ENCODE measurements around the gene LCA5L.

Gene LCA5L

GRCh38 chr21:39445321-39446269 is at the start of gene LCA5L:
LCA5L (minus strand) TSS chr21:39445778; CDS start chr21:39428493, 17,285 bp downstream.
- in situ Hi-C loops (cut with HindIII; ENCODE audit: low pct_ligation_motif_present, low sequenced_read_pairs), result no loop called here
- Histone ChIP-seq H3K27me3 (replicated peaks) (no peaks in the 10 kb centered on the region), H3K4me3 (ENCODE audit: low read depth, low read length) (peak within 1 kb of the TSS; percentile 90), H3K27ac (peak within 1 kb of the TSS; percentile 84), H3K36me3 (replicated peaks) (no peaks in the 10 kb centered on the region)
- TF ChIP-seq, protein P1, sequence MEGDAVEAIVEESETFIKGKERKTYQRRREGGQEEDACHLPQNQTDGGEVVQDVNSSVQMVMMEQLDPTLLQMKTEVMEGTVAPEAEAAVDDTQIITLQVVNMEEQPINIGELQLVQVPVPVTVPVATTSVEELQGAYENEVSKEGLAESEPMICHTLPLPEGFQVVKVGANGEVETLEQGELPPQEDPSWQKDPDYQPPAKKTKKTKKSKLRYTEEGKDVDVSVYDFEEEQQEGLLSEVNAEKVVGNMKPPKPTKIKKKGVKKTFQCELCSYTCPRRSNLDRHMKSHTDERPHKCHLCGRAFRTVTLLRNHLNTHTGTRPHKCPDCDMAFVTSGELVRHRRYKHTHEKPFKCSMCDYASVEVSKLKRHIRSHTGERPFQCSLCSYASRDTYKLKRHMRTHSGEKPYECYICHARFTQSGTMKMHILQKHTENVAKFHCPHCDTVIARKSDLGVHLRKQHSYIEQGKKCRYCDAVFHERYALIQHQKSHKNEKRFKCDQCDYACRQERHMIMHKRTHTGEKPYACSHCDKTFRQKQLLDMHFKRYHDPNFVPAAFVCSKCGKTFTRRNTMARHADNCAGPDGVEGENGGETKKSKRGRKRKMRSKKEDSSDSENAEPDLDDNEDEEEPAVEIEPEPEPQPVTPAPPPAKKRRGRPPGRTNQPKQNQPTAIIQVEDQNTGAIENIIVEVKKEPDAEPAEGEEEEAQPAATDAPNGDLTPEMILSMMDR (IDR thresholded peaks at IDR 0.05; ENCODE audit: low read depth, low read length, missing control alignments), result peak; percentile 35
- peak; percentile 81 for DNase-seq

DNA sequence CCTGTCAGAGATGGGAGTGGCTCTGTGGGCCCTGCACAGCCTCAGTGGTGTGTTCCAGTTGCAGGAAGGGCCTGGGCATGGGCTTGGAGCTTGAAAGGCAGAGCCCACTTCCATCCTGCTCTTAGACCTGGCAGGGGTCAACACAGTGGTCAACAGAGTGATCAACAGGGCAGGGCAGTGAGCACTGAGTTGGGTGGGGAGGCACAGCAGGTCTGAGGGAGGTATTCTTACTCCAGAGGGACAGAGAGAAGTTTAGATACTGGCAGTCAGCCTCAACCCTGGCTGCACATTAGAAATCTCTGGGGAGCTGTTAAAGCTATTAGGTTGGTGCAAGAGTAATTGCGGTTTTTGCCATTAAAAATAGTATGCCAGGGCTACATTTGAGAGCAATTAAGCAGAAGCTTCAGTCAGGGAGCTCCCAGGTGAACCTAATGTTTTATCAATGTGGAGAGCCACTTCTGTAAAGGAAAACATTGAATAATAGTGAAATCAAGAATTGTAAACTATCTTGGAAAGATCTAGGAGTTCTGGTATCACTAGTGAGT is 43.9 kb upstream of the LCA5L start:
- H3K36me3 ChIP-seq (replicated peaks), result no peaks in the 10 kb centered on the region
- no peak for DNase-seq
- no peak overlapping the region for H3K4me3 ChIP-seq (ENCODE audit: low read depth, low read length)
- no peaks in the 10 kb centered on the region for H3K27me3 ChIP-seq (replicated peaks)
- in situ Hi-C loops (cut with HindIII; ENCODE audit: low pct_ligation_motif_present, low sequenced_read_pairs), result no loop called here
- TF ChIP-seq, protein P1 (IDR thresholded peaks at IDR 0.05; ENCODE audit: low read depth, low read length, missing control alignments), result no peak
- no peak overlapping the region for H3K27ac ChIP-seq

DNA sequence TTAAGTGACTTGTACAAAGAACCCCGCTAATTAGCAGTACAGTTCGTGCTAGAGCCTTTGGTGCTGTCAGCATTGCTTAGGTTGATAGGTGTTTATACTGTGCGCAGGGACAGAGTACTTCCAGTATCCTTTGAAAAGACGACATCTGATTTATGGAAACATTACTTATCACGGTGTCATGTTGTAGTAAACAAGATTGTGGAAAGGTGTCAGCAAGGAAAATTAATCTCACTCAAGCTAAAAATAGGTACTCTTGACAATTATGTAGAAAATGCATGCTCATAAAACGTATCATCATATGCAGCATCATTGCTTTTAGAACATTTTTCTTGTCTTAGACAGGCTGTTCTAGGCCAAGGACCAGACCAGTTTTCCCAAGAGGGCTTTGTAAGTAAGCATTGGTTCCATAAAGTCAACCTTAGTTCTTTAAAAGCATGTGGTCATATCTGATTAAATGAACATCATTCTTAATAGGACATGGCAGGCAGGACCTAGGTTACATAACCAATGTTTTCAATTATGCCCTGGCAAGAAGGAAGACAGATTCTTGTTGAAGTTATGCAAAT is 39.2 kb upstream of the LCA5L start:
- no peak for DNase-seq
- in situ Hi-C loops (cut with HindIII; ENCODE audit: low pct_ligation_motif_present, low sequenced_read_pairs), result no loop called here
- H3K27ac ChIP-seq, result no peak overlapping the region
- TF ChIP-seq, protein P1 (IDR thresholded peaks at IDR 0.05; ENCODE audit: low read depth, low read length, missing control alignments), result no peak
- H3K27me3 ChIP-seq (replicated peaks), result no peaks in the 10 kb centered on the region
- no peak overlapping the region for H3K4me3 ChIP-seq (ENCODE audit: low read depth, low read length)
- H3K36me3 ChIP-seq (replicated peaks), result no peaks in the 10 kb centered on the region

DNA sequence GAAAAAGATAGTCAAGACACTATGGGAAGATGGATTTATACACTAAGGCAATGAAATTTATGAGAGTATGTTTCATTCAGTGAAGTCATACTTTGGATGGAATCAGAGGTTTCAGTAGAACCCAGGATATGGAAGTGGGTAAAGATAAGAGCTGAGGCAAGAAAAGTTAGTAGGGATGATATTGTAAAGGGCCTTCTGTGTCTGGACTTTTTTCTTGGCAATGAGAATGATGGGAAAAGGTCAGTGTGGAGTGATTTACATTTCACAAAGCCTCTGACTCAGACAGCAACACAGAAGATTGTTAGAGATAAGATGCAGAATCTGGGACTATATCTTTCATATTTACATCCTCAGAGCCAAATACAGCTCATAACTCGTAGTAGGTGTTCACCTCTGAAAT is 38.3 kb upstream of the LCA5L start:
- in situ Hi-C loops (cut with HindIII; ENCODE audit: low pct_ligation_motif_present, low sequenced_read_pairs), result no loop called here
- TF ChIP-seq, protein P1 (IDR thresholded peaks at IDR 0.05; ENCODE audit: low read depth, low read length, missing control alignments), result no peak
- Histone ChIP-seq H3K36me3 (replicated peaks) (no peaks in the 10 kb centered on the region), H3K4me3 (ENCODE audit: low read depth, low read length) (no peak overlapping the region), H3K27ac (no peak overlapping the region), H3K27me3 (replicated peaks) (no peaks in the 10 kb centered on the region)
- DNase-seq, result peak; percentile 54

DNA sequence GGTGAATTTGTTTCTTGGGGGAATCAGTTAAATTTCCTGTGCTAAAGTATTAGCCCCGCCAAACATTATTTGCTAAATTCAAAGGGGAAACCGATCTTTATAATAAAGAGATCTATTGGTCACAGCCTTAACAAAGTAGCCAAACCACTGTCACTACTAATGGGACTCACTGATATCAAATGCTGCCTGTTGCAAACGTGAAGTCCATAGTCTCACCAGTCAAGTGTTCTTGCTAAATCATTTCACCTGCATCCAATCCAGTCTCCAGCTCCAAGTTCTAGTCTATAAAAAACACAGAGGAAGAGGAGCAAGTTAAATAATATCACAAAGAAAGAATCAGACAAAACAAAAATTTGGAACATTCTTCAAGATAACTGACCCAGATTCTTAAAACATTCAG is 36.3 kb upstream of the LCA5L start:
- TF ChIP-seq, protein P1 (IDR thresholded peaks at IDR 0.05; ENCODE audit: low read depth, low read length, missing control alignments), result no peak
- in situ Hi-C loops (cut with HindIII; ENCODE audit: low pct_ligation_motif_present, low sequenced_read_pairs), result no loop called here
- Histone ChIP-seq H3K4me3 (ENCODE audit: low read depth, low read length) (no peak overlapping the region), H3K27me3 (replicated peaks) (no peaks in the 10 kb centered on the region), H3K36me3 (replicated peaks) (no peaks in the 10 kb centered on the region), H3K27ac (no peak overlapping the region)
- no peak for DNase-seq

Data from brain microvascular endothelial cell (primary cell).